Adrenal gland (tissue), 12 donors: ENCODE data around the gene C1orf94. TPM values are rescaled to one million over a fixed set of nuclear protein-coding genes. Genes with fewer than 3 reads are reported as not detected.

Experiments used
- DNase-seq, 7 donors: peaks; one replicate each; pipeline ENCODE4 v3.0.0-alpha.2; 2019 to 2020
- H3K27ac ChIP-seq, 5 donors: fragments of 200-600 bp; sonication (generic) in 4 of 5; 1 replicate in 3 of 5; 2 replicates in 2 of 5; pipeline versions ENCODE4 v1.5.1 to v1.8.0; 2016 to 2020; ENCODE audit warnings: mild to moderate bottlenecking in 1 of 5
- H3K27me3 ChIP-seq: fragments of 200-600 bp; 2 replicates; pipeline ENCODE4 v1.8.0; 2021
- H3K36me3 ChIP-seq, 2 donors: fragments of 200-600 bp; replicated peaks in 1 of 2; 1 replicate in 1 of 2; 2 replicates in 1 of 2; pipeline versions ENCODE4 v1.5.1 to v1.8.0; 2018 to 2022
- H3K4me1 ChIP-seq, 2 donors: fragments of 200-600 bp; replicated peaks in 1 of 2; 1 replicate in 1 of 2; 2 replicates in 1 of 2; pipeline versions ENCODE4 v1.5.1 to v1.8.0; 2018 to 2021
- H3K4me3 ChIP-seq, 4 donors: fragments of 200-600 bp; sonication (generic) in 3 of 4; one replicate each; pipeline ENCODE4 v1.5.1; 2016 to 2018
- H3K9me3 ChIP-seq, 3 donors: fragments of 200-600 bp; sonication (generic) in 1 of 3; replicated peaks in 1 of 3; 1 replicate in 2 of 3; 2 replicates in 1 of 3; pipeline versions ENCODE4 v1.5.1 to v1.8.0; 2016 to 2021
- POLR2A ChIP-seq, 2 donors: fragments of 450-650 bp; IDR thresholded peaks; one replicate each; pipeline ENCODE4 v1.6.1; 2017; ENCODE audit warnings: antibody characterized with exemption in 2 of 2, mild to moderate bottlenecking in 2 of 2, moderate library complexity in 1 of 2
- WGBS, 4 donors: extraction: QIAGEN DNeasy Blood & Tissue Kit in 2 of 4; methylation state at CpG; one replicate each; pipeline versions ENCODE4 v1.1.5 to v1.1.7; 2013 to 2017; 5-methylcytosine and 5-hydroxymethylcytosine counted together
- intact Hi-C, 2 donors: fragments of 100-400 bp; cut with DNase I; formaldehyde crosslinking; loops; one replicate each; pipeline versions ENCODE4 v1.14.1 to v1.15.0; 2022 to 2023
- polyA plus RNA-seq, 3 donors: library from polyadenylated mRNA; stranded (reverse); fragments of 200-250 nt in 2 of 3; fragments of 350-450 nt in 1 of 3; fragmentation: Illumina TruSeq in 1 of 3; extraction: RNeasy Lipid Tissue Mini Kit (QIAGEN cat#74804) in 1 of 3; gene quantifications; one replicate each; pipeline ENCODE4 v1.2.3, GENCODE V29; 2013 to 2014
- total RNA-seq, 9 donors: library from RNA; depleted of rRNA in 4 of 9; stranded (reverse); fragments of >200 nt in 4 of 9; fragments of 120-200 nt in 1 of 9; fragmentation: NEBNext Ultra II Directional in 1 of 9; extraction: Animal tissue kit (Norgen Biotek cat#: 25700) in 1 of 9; gene quantifications; one replicate each; pipeline versions ENCODE4 v1.1.0 to v1.2.4, GENCODE V29; 2013 to 2023
- TF ChIP-seq, protein P1 (sequence below), 6 experiments: fragments of 450-650 bp in 4 of 6; fragments of 200-600 bp in 2 of 6; sonication (generic) in 1 of 6; IDR thresholded peaks; 1 replicate in 5 of 6; 2 replicates in 1 of 6; pipeline versions ENCODE4 v1.5.1 to v1.8.0; 2016 to 2021; ENCODE audit warnings: antibody characterized with exemption in 6 of 6, mild to moderate bottlenecking in 2 of 6, moderate library complexity in 1 of 6
- donor health status: healthy with polysubstance abuse.
- donor health status: Bipolar disorder and iron deficiency.
- donor health status: DM: yes; HTN: yes; CAD: no.
- donor health status: DM: no; HTN: no; CAD: no.
- donor health status: DM: no; HTN: no; CAD: no.
- donor health status: DM: yes; HTN: yes; CAD: no.

The C1orf94 gene
- total and polyA plus RNA-seq, 12 donors: 0.07 to 0.14 TPM; not detected in 10

DNA sequence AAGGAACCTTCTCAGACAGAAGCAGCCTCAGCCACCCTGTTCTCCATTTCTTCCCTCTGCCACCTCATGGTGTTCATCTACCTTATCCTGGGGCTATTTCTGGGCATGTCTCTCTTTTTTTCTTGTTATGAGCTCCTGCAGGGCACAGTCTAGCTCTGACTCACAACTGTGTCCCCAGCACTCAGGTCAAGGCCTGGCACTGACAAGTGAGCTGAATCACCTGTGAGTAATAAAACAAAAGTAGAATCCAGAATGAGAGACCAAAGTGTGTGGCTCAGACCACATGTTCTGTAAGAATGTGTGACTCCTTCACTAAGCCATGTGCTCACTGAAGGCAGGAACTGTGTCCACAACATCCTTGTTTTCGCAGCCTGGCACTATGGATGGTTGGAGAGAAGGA, 23.2 kb downstream of the C1orf94 start:
- TF ChIP-seq, protein P1, sequence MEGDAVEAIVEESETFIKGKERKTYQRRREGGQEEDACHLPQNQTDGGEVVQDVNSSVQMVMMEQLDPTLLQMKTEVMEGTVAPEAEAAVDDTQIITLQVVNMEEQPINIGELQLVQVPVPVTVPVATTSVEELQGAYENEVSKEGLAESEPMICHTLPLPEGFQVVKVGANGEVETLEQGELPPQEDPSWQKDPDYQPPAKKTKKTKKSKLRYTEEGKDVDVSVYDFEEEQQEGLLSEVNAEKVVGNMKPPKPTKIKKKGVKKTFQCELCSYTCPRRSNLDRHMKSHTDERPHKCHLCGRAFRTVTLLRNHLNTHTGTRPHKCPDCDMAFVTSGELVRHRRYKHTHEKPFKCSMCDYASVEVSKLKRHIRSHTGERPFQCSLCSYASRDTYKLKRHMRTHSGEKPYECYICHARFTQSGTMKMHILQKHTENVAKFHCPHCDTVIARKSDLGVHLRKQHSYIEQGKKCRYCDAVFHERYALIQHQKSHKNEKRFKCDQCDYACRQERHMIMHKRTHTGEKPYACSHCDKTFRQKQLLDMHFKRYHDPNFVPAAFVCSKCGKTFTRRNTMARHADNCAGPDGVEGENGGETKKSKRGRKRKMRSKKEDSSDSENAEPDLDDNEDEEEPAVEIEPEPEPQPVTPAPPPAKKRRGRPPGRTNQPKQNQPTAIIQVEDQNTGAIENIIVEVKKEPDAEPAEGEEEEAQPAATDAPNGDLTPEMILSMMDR (IDR thresholded peaks at IDR 0.05): no peak
- peak in 1 of 2 donors; percentile 20 for TF ChIP-seq POLR2A (IDR thresholded peaks at IDR 0.05)
- Histone ChIP-seq H3K27me3 (no peaks in the 10 kb centered on the region), H3K27ac (peak overlapping the region in 4 of 5 donors; percentile 38 to 78 (median 58)), H3K4me3 (no peak overlapping the region), H3K36me3 (no peaks in the 10 kb centered on the region), H3K4me1 (peaks cover 8 to 9% of the 10 kb centered on the region in 2 donors), H3K9me3 (no peaks in the 10 kb centered on the region)
- intact Hi-C loops: no loop called here
- WGBS, 4 donors: 41 to 61% (median 47%) methylated on average over 1 of the region's 1 CpG
- peak; percentile 68 to 90 (median 87) for DNase-seq

DNA sequence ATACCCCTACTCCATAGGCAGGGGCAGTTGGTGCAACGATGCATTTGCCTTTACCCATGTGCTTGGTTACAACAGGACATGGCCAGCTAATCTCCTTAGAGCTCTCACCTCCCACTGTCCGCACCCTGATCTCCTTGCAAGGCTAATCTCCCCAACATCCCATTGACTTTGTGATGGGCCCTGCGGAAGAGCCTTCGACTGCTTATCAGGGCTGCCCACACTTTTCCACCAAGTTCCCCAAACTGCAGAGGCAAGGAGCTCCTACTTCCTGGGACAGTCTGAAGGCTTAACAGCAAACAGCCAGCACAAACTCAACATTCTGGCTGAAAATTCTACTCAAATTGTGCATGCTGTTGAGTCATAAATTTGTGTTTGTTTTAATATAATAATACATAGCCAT, 36.0 kb downstream of the C1orf94 start:
- Histone ChIP-seq H3K4me3 (no peak overlapping the region), H3K27ac (no peak overlapping the region), H3K4me1 (no peaks in the 10 kb centered on the region), H3K36me3 (no peaks in the 10 kb centered on the region), H3K27me3 (peaks cover 5% of the 10 kb centered on the region), H3K9me3 (no peaks in the 10 kb centered on the region)
- TF ChIP-seq, protein P1 (IDR thresholded peaks at IDR 0.05): no peak
- TF ChIP-seq POLR2A (IDR thresholded peaks at IDR 0.05): no peak
- WGBS, 4 donors: 85 to 93% (median 90%) methylated on average over 4 of the region's 4 CpGs
- intact Hi-C loops: loop anchor here in 1 of 2 donors (10.0 kb wide), 1 partner anchor 692 kb away; no protein-coding TSS in a partner anchor
- DNase-seq: no peak

DNA sequence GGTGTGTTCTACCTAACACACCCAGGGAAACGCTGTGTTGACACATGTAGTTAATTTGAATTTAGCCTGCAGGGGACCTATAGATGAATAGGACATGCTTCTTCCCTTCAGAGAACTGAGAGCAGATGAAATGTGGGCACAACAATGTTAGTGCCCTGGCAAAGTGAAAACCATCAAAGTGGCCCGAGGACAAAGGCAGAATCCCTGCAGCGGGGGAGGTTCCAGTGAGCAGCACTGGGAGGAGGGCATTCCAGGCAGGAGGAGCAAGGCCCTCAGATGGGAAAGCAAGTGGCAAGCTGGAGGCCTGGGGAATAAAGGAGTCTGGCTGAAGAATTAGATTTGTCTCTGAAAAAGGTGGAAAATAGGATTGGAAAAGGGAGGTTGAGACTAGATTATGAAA, 37.2 kb downstream of the C1orf94 start:
- intact Hi-C loops: loop anchor here in 1 of 2 donors (10.0 kb wide), 1 partner anchor 691 kb away; no protein-coding TSS in a partner anchor
- no peak for DNase-seq
- no peaks in the 10 kb centered on the region for H3K4me1 ChIP-seq
- no peak overlapping the region for H3K27ac ChIP-seq
- peaks cover 5% of the 10 kb centered on the region for H3K27me3 ChIP-seq
- H3K4me3 ChIP-seq: no peak overlapping the region
- no peak for TF ChIP-seq POLR2A (IDR thresholded peaks at IDR 0.05)
- TF ChIP-seq, protein P1 (IDR thresholded peaks at IDR 0.05): no peak
- no peaks in the 10 kb centered on the region for H3K36me3 ChIP-seq
- WGBS, 4 donors: 55 to 72% (median 65%) methylated on average over 3 of the region's 3 CpGs
- H3K9me3 ChIP-seq: no peaks in the 10 kb centered on the region

DNA sequence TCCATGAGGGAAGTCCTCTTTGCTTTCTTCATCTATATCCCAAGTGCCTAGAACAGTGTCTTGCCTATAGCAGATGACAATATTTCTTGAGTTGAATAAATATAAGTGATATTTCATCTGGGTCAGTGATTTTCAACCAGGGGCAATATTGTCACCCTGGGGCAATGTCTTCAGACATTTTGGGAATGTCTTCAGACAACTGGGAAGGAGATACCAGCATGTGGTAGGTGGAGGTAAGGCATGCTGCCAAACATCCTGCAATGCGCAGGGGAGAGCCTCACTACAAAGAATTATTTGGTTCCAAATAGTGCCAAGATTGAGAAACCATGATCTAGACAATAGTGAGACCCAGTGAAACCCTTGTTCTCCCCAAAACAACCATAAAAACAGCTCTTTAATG, 54.7 kb downstream of the C1orf94 start:
- H3K9me3 ChIP-seq: no peaks in the 10 kb centered on the region
- no peak for TF ChIP-seq POLR2A (IDR thresholded peaks at IDR 0.05)
- TF ChIP-seq, protein P1 (IDR thresholded peaks at IDR 0.05): no peak
- H3K4me1 ChIP-seq: no peaks in the 10 kb centered on the region
- no peaks in the 10 kb centered on the region for H3K27me3 ChIP-seq
- no peak overlapping the region for H3K4me3 ChIP-seq
- H3K36me3 ChIP-seq: no peaks in the 10 kb centered on the region
- no peak for DNase-seq
- WGBS, 4 donors: 81 to 94% (median 91%) methylated on average over 1 of the region's 1 CpG
- H3K27ac ChIP-seq: no peak overlapping the region
- intact Hi-C loops: no loop called here
